Neural cell (in vitro differentiated cells): ENCODE results near the gene SORD. TPM values are rescaled to one million over a fixed set of nuclear protein-coding genes. Genes with fewer than 3 reads are reported as not detected.
"Not testable (repeated sequence)": the region's sequence is repeated elsewhere in the genome, so short reads cannot be mapped to it uniquely, and the experiment has no call there.

ENCODE experiments used
- H2AFZ ChIP-seq: fragments of 200-600, 300-800 bp; sonication (generic), shearing (Covaris generic); 2 replicates; pipeline ENCODE4 v1.6.0; 2014; ENCODE audit warnings: low read depth, mild to moderate bottlenecking, antibody characterized with exemption, low read length, moderate library complexity
- H3F3A ChIP-seq: fragments of 200-600 bp; shearing (Covaris generic); 2 replicates; pipeline ENCODE4 v1.6.1; 2016; ENCODE audit warnings: mild to moderate bottlenecking, moderate library complexity, mixed read lengths, antibody characterized with exemption, low read length; ENCODE audit not compliant: insufficient read depth, poor library complexity, severe bottlenecking
- H3K27ac ChIP-seq: fragments of 200-600, 300-800 bp; sonication (generic), shearing (Covaris generic); 2 replicates; pipeline ENCODE4 v1.5.1; 2014; ENCODE audit warnings: mild to moderate bottlenecking, low read length, moderate library complexity
- H3K27me3 ChIP-seq: fragments of 300-800, 200-600 bp; sonication (generic), shearing (Covaris generic); 2 replicates; pipeline ENCODE4 v1.6.0; 2014; ENCODE audit warnings: mild to moderate bottlenecking, low read depth, low read length, moderate library complexity; ENCODE audit not compliant: insufficient read depth
- H3K36me3 ChIP-seq: fragments of 300-800, 200-600 bp; sonication (generic), shearing (Covaris generic); 2 replicates; pipeline ENCODE4 v1.5.1; 2014; ENCODE audit warnings: mild to moderate bottlenecking, antibody characterized with exemption, low read length, moderate library complexity; ENCODE audit not compliant: insufficient read depth
- H3K4me2 ChIP-seq: fragments of 300-800, 200-600 bp; sonication (generic), shearing (Covaris generic); 2 replicates; pipeline ENCODE4 v1.6.0; 2014; ENCODE audit warnings: mild to moderate bottlenecking, low read length
- H3K4me3 ChIP-seq: fragments of 300-800, 200-600 bp; sonication (generic), shearing (Covaris generic); 2 replicates; pipeline ENCODE4 v1.5.1; 2014; ENCODE audit warnings: mild to moderate bottlenecking, low read length, moderate library complexity
- H3K79me2 ChIP-seq: fragments of 200-600 bp; shearing (Covaris generic); replicated peaks from 2 replicates; pipeline ENCODE4 v1.6.0; 2014; ENCODE audit warnings: mild to moderate bottlenecking, low read length, moderate library complexity; ENCODE audit not compliant: insufficient read depth
- H3K9ac ChIP-seq: fragments of 300-800, 200-600 bp; sonication (generic), shearing (Covaris generic); 2 replicates; pipeline ENCODE4 v1.6.1; 2016; ENCODE audit warnings: mild to moderate bottlenecking, low read length, mixed read lengths
- H3K9me2 ChIP-seq: fragments of 200-600 bp; shearing (Covaris generic); 2 replicates; pipeline ENCODE4 v1.6.1; 2016; ENCODE audit warnings: mild to moderate bottlenecking, low read length, mixed read lengths; ENCODE audit not compliant: insufficient read depth
- H3K9me3 ChIP-seq: fragments of 200-600, 300-800 bp; sonication (generic), shearing (Covaris generic); 2 replicates; pipeline ENCODE4 v1.6.1; 2016; ENCODE audit warnings: mild to moderate bottlenecking, mixed run types, low read length, moderate library complexity, mixed read lengths
- H4K20me1 ChIP-seq: fragments of 200-600 bp; shearing (Covaris generic); 2 replicates; pipeline ENCODE4 v1.6.1; 2016; ENCODE audit warnings: mild to moderate bottlenecking, mixed run types; ENCODE audit not compliant: insufficient read depth
- EP300 ChIP-seq: fragments of 450-650 bp; conservative IDR thresholded peaks from 2 replicates; pipeline ENCODE4 v1.6.1; 2014; ENCODE audit warnings: antibody characterized with exemption, mild to moderate bottlenecking, moderate library complexity; ENCODE audit not compliant: poor library complexity, severe bottlenecking
- EZH2 ChIP-seq: fragments of 200-600, 300-800 bp; shearing (Covaris generic), sonication (generic); IDR thresholded peaks from 2 replicates; pipeline ENCODE4 v1.6.1; 2014; ENCODE audit warnings: antibody characterized with exemption, low read length, borderline replicate concordance, mild to moderate bottlenecking; ENCODE audit not compliant: insufficient read depth, poor library complexity, severe bottlenecking
- MXI1 ChIP-seq: fragments of 450-650 bp; conservative IDR thresholded peaks from 2 replicates; pipeline ENCODE4 v1.6.1; 2014; ENCODE audit warnings: antibody characterized with exemption, mild to moderate bottlenecking; ENCODE audit not compliant: poor library complexity, severe bottlenecking
- POLR2AphosphoS5 ChIP-seq: IDR thresholded peaks from 2 replicates; pipeline ENCODE4 v1.6.1; 2012
- RAD21 ChIP-seq: fragments of 450-650 bp; conservative IDR thresholded peaks from 2 replicates; pipeline ENCODE4 v1.6.1; 2014; ENCODE audit warnings: antibody characterized with exemption, mild to moderate bottlenecking, moderate library complexity
- REST ChIP-seq: IDR thresholded peaks from 2 replicates; pipeline ENCODE4 v1.6.1; 2012; ENCODE audit warnings: borderline replicate concordance
- SMC3 ChIP-seq: fragments of 450-650 bp; conservative IDR thresholded peaks from 2 replicates; pipeline ENCODE4 v1.6.1; 2014; ENCODE audit warnings: antibody characterized with exemption, mild to moderate bottlenecking, moderate library complexity; ENCODE audit not compliant: poor library complexity
- TAF1 ChIP-seq: IDR thresholded peaks from 2 replicates; pipeline ENCODE4 v1.6.1; 2012; ENCODE audit warnings: low read depth
- polyA plus RNA-seq: library from polyadenylated mRNA; depleted of rRNA; stranded (reverse); fragments of >200 nt; gene quantifications from 2 replicates; pipeline ENCODE4 v1.2.3, GENCODE V29; 2014
- TF ChIP-seq, protein P1 (sequence below): fragments of 450-650 bp; IDR thresholded peaks from 2 replicates; pipeline ENCODE4 v1.5.1; 2014; ENCODE audit warnings: antibody characterized with exemption, mild to moderate bottlenecking, moderate library complexity; ENCODE audit not compliant: poor library complexity, severe bottlenecking

The SORD gene
- polyA plus RNA-seq, 1 donor from 2014 or later: 17.7 TPM

DNA sequence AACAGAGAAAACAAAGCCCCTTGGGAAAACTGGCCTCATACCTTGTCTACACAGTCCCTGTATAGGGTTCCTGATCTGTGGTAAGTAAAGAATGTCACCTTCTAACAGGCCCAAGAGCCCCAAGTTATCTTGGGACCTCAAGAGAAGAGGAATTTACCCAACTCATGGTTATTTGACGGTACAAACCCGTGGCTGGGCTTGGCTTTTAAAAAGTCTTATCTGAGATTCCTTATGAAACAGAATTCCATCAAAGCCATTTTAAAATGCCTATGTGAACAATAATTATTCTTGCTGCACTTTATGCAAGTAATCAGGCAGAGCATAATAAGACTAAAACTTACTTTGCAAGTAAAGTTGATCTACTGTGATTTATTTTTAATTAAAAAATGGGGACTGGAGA is 13.9 kb upstream of the SORD start:
- H3K36me3 ChIP-seq: no peaks in the 10 kb centered on the region
- no peaks in the 10 kb centered on the region for H3F3A ChIP-seq
- H2AFZ ChIP-seq: no peak overlapping the region
- H3K27ac ChIP-seq: no peak overlapping the region
- H3K27me3 ChIP-seq: no peaks in the 10 kb centered on the region
- TF ChIP-seq REST (no peak), RAD21 (no peak), POLR2AphosphoS5 (no peak), SMC3 (no peak), EP300 (no peak), EZH2 (no peak), MXI1 (no peak), TAF1 (no peak)
- TF ChIP-seq, protein P1, sequence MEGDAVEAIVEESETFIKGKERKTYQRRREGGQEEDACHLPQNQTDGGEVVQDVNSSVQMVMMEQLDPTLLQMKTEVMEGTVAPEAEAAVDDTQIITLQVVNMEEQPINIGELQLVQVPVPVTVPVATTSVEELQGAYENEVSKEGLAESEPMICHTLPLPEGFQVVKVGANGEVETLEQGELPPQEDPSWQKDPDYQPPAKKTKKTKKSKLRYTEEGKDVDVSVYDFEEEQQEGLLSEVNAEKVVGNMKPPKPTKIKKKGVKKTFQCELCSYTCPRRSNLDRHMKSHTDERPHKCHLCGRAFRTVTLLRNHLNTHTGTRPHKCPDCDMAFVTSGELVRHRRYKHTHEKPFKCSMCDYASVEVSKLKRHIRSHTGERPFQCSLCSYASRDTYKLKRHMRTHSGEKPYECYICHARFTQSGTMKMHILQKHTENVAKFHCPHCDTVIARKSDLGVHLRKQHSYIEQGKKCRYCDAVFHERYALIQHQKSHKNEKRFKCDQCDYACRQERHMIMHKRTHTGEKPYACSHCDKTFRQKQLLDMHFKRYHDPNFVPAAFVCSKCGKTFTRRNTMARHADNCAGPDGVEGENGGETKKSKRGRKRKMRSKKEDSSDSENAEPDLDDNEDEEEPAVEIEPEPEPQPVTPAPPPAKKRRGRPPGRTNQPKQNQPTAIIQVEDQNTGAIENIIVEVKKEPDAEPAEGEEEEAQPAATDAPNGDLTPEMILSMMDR: no peak
- H3K4me2 ChIP-seq: no peak overlapping the region
- H3K79me2 ChIP-seq: no peaks in the 10 kb centered on the region
- H4K20me1 ChIP-seq: no peaks in the 10 kb centered on the region
- no peaks in the 10 kb centered on the region for H3K9me2 ChIP-seq
- no peak overlapping the region for H3K9ac ChIP-seq
- no peaks in the 10 kb centered on the region for H3K9me3 ChIP-seq
- H3K4me3 ChIP-seq: no peak overlapping the region

- H4K20me1 ChIP-seq, H3K4me2 ChIP-seq, H3F3A ChIP-seq, H3K9ac ChIP-seq, H3K36me3 ChIP-seq, H3K4me3 ChIP-seq, H3K27me3 ChIP-seq, H2AFZ ChIP-seq, H3K9me3 ChIP-seq, H3K27ac ChIP-seq, H3K9me2 ChIP-seq, H3K79me2 ChIP-seq: not testable (repeated sequence)
Measured at GRCh38 chr15:45015114-45015513, 7.9 kb upstream of the SORD start.

DNA sequence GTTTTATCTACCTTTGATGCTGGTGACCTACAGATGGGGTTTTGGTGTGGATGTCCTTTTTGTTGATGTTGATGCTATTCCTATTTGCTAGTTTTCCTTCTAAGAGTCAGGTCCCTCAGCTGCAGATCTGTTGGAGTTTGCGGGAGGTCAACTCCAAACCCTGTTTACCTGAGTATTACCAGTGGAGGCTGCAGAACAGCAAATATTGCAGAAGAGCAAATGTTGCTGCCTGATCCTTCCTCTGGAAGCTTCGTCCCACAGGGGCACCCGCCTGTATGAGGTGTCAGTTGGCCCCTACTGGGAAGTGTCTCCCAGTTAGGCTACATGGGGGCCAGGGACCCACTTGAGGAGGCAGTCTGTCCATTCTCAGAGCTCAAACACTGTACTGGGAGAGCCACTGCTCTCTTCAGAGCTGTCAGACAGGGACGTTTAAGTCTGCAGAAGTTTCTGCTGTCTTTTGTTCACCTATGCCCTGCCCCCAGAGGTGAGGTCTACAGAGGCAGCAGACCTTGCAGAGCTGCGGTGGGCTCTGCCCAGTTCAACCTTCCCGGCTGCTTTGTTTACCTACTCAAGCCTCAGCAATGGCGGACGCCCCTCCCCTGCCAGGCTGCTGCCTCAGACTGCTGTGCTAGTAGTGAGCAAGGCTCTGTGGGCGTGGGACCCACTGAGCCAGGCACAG is 2.6 kb upstream of the SORD start:
- H3K4me2 ChIP-seq, H3K27ac ChIP-seq, H3K9me2 ChIP-seq, H3F3A ChIP-seq, H3K79me2 ChIP-seq, H2AFZ ChIP-seq, H3K36me3 ChIP-seq, H3K4me3 ChIP-seq, H3K9ac ChIP-seq, H4K20me1 ChIP-seq, H3K27me3 ChIP-seq, H3K9me3 ChIP-seq: not testable (repeated sequence)

- H3K27me3 ChIP-seq, H4K20me1 ChIP-seq, H2AFZ ChIP-seq, H3K4me2 ChIP-seq, H3K9ac ChIP-seq, H3K36me3 ChIP-seq, H3K9me2 ChIP-seq, H3K79me2 ChIP-seq, H3K9me3 ChIP-seq, H3K4me3 ChIP-seq, H3K27ac ChIP-seq, H3F3A ChIP-seq: not testable (repeated sequence)
Measured at GRCh38 chr15:45020901-45021259, 2.1 kb upstream of the SORD start.
